Measurements from ENCODE around the gene GIMAP8. TPM values are rescaled to one million over a fixed set of nuclear protein-coding genes. Genes with fewer than 3 reads are reported as not detected.

The GIMAP8 gene
- polyA plus RNA-seq, 1 of the 3 experiments (the other 2 are of a cell fraction): not detected

- POLR2A ChIA-PET: no interaction called here
- H3K9me2 ChIP-seq: no peaks in the 10 kb centered on the region
- H4K20me1 ChIP-seq (ENCODE audit: insufficient read depth): no peaks in the 10 kb centered on the region
- H3K79me2 ChIP-seq (ENCODE audit: insufficient read depth): no peaks in the 10 kb centered on the region
- 7% methylated on average over 1 of the region's 1 CpG for WGBS (ENCODE audit: low lambda C conversion rate)
- H3K27ac ChIP-seq (ENCODE audit: low read depth in 2 of 2, low read length in 1 of 2): no peak overlapping the region
- TF ChIP-seq PBX3 (IDR thresholded peaks at IDR 0.05) (no peak), SIN3A (IDR thresholded peaks at IDR 0.05; ENCODE audit: borderline replicate concordance, low read depth, low read length) (no peak), FOXJ3 (CRISPR knock-in tag; IDR thresholded peaks at IDR 0.05) (no peak), FOXM1 (IDR thresholded peaks at IDR 0.05; ENCODE audit: low read depth) (no peak), TCF12 (IDR thresholded peaks at IDR 0.05) (no peak), NFIC (IDR thresholded peaks at IDR 0.05; ENCODE audit: borderline replicate concordance) (no peak), SMC3 (IDR thresholded peaks at IDR 0.05; ENCODE audit: low read depth, low read length) (no peak), EP300 (IDR thresholded peaks at IDR 0.05; ENCODE audit: borderline replicate concordance in 1 of 2, low read depth in 1 of 2, low read length in 1 of 2) (no peak), CTCF (IDR thresholded peaks at IDR 0.05) (no peak), GATA2 (CRISPR knock-in tag; IDR thresholded peaks at IDR 0.05) (no peak)
- H3K9me3 ChIP-seq: 0 out of 2 replicates have a peak, but pooled peaks cover 8% of the 10 kb centered on the region
- H2AFZ ChIP-seq (ENCODE audit: low read depth): no peak overlapping the region
- H3K9ac ChIP-seq: no peak overlapping the region
- no peaks in the 10 kb centered on the region for H3F3A ChIP-seq (replicated peaks; ENCODE audit: insufficient read depth)
- no peak for DNase-seq
- H3K4me2 ChIP-seq: no peak overlapping the region
- CTCF ChIA-PET: interaction anchor here (1.0 to 3.1 kb wide), 2 partner anchors 9 kb away, joined by 4 to 13 read pairs; partner anchors contain the start of gene GIMAP8
- no peaks in the 10 kb centered on the region for H3K27me3 ChIP-seq (ENCODE audit: insufficient read depth)
- no peaks in the 10 kb centered on the region for H3K4me1 ChIP-seq (ENCODE audit: control insufficient read depth in 1 of 2, insufficient read depth in 2 of 2, low read depth in 1 of 2, low read length in 1 of 2)
- H3K36me3 ChIP-seq (replicated peaks in 1 of 2; ENCODE audit: control insufficient read depth in 1 of 2, insufficient read depth in 2 of 2, low read length in 1 of 2): no peaks in the 10 kb centered on the region
- H3K4me3 ChIP-seq (ENCODE audit: low read depth in 2 of 2, low read length in 1 of 2): no peak overlapping the region
Measured at GRCh38 chr7:150458235-150458634, 7.8 kb downstream of the GIMAP8 start.

GRCh38 chr7:150458756-150459155 is 8.3 kb downstream of the GIMAP8 start:
- no peaks in the 10 kb centered on the region for H3K9me2 ChIP-seq
- CTCF ChIA-PET: interaction anchor here (3.1 kb wide), 1 partner anchor 9 kb away, joined by 13 read pairs; the partner anchor contains the start of gene GIMAP8
- TF ChIP-seq SMC3 (IDR thresholded peaks at IDR 0.05; ENCODE audit: low read depth, low read length) (no peak), USF1 (IDR thresholded peaks at IDR 0.05; ENCODE audit: borderline replicate concordance, low read depth) (no peak), FOSL2 (IDR thresholded peaks at IDR 0.05; ENCODE audit: borderline replicate concordance, low read depth) (no peak), TCF12 (IDR thresholded peaks at IDR 0.05) (no peak), USF2 (IDR thresholded peaks at IDR 0.05; ENCODE audit: borderline replicate concordance, low read depth, low read length) (no peak), RFX5 (IDR thresholded peaks at IDR 0.05; ENCODE audit: low read length) (no peak), TAF1 (IDR thresholded peaks at IDR 0.05; ENCODE audit: borderline replicate concordance, low read depth, low read length) (no peak), FOXJ3 (CRISPR knock-in tag; IDR thresholded peaks at IDR 0.05) (no peak), POLR2AphosphoS5 (IDR thresholded peaks at IDR 0.05; ENCODE audit: low read depth, low read length) (no peak), NRF1 (IDR thresholded peaks at IDR 0.05; ENCODE audit: low read depth, low read length) (no peak), ELF1 (IDR thresholded peaks at IDR 0.05) (no peak), REST (IDR thresholded peaks at IDR 0.05; ENCODE audit: low read depth, low read length) (no peak), GABPA (IDR thresholded peaks at IDR 0.05; ENCODE audit: low read depth) (no peak), JUND (IDR thresholded peaks at IDR 0.05) (no peak), FOXM1 (IDR thresholded peaks at IDR 0.05; ENCODE audit: low read depth) (no peak)

More at GRCh38 chr7:150458756-150459155, 8.3 kb downstream of the GIMAP8 start:
- WGBS (ENCODE audit: low lambda C conversion rate): 5% methylated on average over 1 of the region's 1 CpG
- Histone ChIP-seq H4K20me1 (ENCODE audit: insufficient read depth) (no peaks in the 10 kb centered on the region), H3K4me2 (no peak overlapping the region), H3K4me1 (ENCODE audit: control insufficient read depth in 1 of 2, insufficient read depth in 2 of 2, low read depth in 1 of 2, low read length in 1 of 2) (no peaks in the 10 kb centered on the region), H3K9me3 (0 out of 2 replicates have a peak, but pooled peaks cover 8% of the 10 kb centered on the region), H3K4me3 (ENCODE audit: low read depth in 2 of 2, low read length in 1 of 2) (no peak overlapping the region), H3K36me3 (replicated peaks in 1 of 2; ENCODE audit: control insufficient read depth in 1 of 2, insufficient read depth in 2 of 2, low read length in 1 of 2) (no peaks in the 10 kb centered on the region), H3K27me3 (ENCODE audit: insufficient read depth) (no peaks in the 10 kb centered on the region), H3K79me2 (ENCODE audit: insufficient read depth) (no peaks in the 10 kb centered on the region), H2AFZ (ENCODE audit: low read depth) (no peak overlapping the region), H3K27ac (ENCODE audit: low read depth in 2 of 2, low read length in 1 of 2) (no peak overlapping the region), H3F3A (replicated peaks; ENCODE audit: insufficient read depth) (no peaks in the 10 kb centered on the region), H3K9ac (no peak overlapping the region)
- DNase-seq: no peak
- POLR2A ChIA-PET: no interaction called here
